Mesothelial cell of epicardium (in vitro differentiated cells): Measurements from ENCODE around the gene ZFAND3. TPM values are rescaled to one million over a fixed set of nuclear protein-coding genes. Genes with fewer than 3 reads are reported as not detected.

Source experiments
- DNase-seq, 2 experiments: peaks; one replicate each; pipeline ENCODE4 v3.0.0; 2021; ENCODE audit warnings: low spot score in 2 of 2; ENCODE audit not compliant: unreplicated experiment in 2 of 2
- H3K27ac Mint-ChIP-seq: 2 replicates; pipeline ENCODE4 v1.8.0; 2021; ENCODE audit warnings: mixed read lengths
- H3K27me3 Mint-ChIP-seq: 2 replicates; pipeline ENCODE4 v1.8.0; 2021; ENCODE audit warnings: low read depth, mixed read lengths
- H3K36me3 Mint-ChIP-seq: 2 replicates; pipeline ENCODE4 v1.8.0; 2021; ENCODE audit warnings: mixed read lengths
- H3K4me1 Mint-ChIP-seq: 2 replicates; pipeline ENCODE4 v1.8.0; 2021; ENCODE audit warnings: mixed read lengths
- H3K4me3 Mint-ChIP-seq: 2 replicates; pipeline ENCODE4 v1.8.0; 2021; ENCODE audit warnings: mild to moderate bottlenecking, moderate library complexity, mixed read lengths
- H3K9me3 Mint-ChIP-seq: 2 replicates; pipeline ENCODE4 v1.8.0; 2021; ENCODE audit warnings: mixed read lengths
- CTCF ChIP-seq: fragments of 200-600 bp; sonication (generic); IDR thresholded peaks from one replicate; pipeline ENCODE4 v1.5.0; 2021; ENCODE audit warnings: antibody characterized with exemption; ENCODE audit not compliant: unreplicated experiment
- total RNA-seq: library from RNA; stranded (reverse); gene quantifications from 3 replicates; pipeline ENCODE4 v1.2.1, GENCODE V29; 2021

The ZFAND3 gene
- total RNA-seq, 1 donor from 2014 or later: 81.2 TPM

- Mint-ChIP-seq H3K9me3 (peaks cover 40% of the 10 kb centered on the region), H3K27me3 (no peaks in the 10 kb centered on the region), H3K27ac (peak overlapping the region; percentile 18), H3K36me3 (peaks cover 43% of the 10 kb centered on the region), H3K4me3 (no peak overlapping the region), H3K4me1 (peaks cover 2% of the 10 kb centered on the region)
- no peak for DNase-seq
- no peak for TF ChIP-seq CTCF
These were observed 151.7 kb downstream of the ZFAND3 start for GRCh38 chr6:37971266-37971665.

- Mint-ChIP-seq H3K4me3 (no peak overlapping the region), H3K27ac (peak overlapping the region; percentile 56), H3K27me3 (no peaks in the 10 kb centered on the region), H3K9me3 (peaks cover 37% of the 10 kb centered on the region), H3K36me3 (peaks cover 41% of the 10 kb centered on the region), H3K4me1 (peaks cover 2% of the 10 kb centered on the region)
- no peak for TF ChIP-seq CTCF
- DNase-seq: no peak
These were observed 152.3 kb downstream of the ZFAND3 start for GRCh38 chr6:37971711-37972390.

GRCh38 chr6:37972994-37973757 lies 153.6 kb downstream of the ZFAND3 start:
- H3K9me3 Mint-ChIP-seq: peaks cover 25% of the 10 kb centered on the region
- TF ChIP-seq CTCF: no peak
- no peaks in the 10 kb centered on the region for H3K27me3 Mint-ChIP-seq
- H3K36me3 Mint-ChIP-seq: peaks cover 30% of the 10 kb centered on the region
- H3K4me3 Mint-ChIP-seq: no peak overlapping the region
- H3K27ac Mint-ChIP-seq: no peak overlapping the region
- no peak for DNase-seq
- peaks cover 2% of the 10 kb centered on the region for H3K4me1 Mint-ChIP-seq

GRCh38 chr6:37974381-37974780 lies 154.9 kb downstream of the ZFAND3 start:
- H3K4me1 Mint-ChIP-seq: peaks cover 7% of the 10 kb centered on the region
- H3K36me3 Mint-ChIP-seq: peaks cover 26% of the 10 kb centered on the region
- H3K27ac Mint-ChIP-seq: no peak overlapping the region
- TF ChIP-seq CTCF: no peak
- peaks cover 15% of the 10 kb centered on the region for H3K9me3 Mint-ChIP-seq
- H3K4me3 Mint-ChIP-seq: no peak overlapping the region
- no peak for DNase-seq
- no peaks in the 10 kb centered on the region for H3K27me3 Mint-ChIP-seq

- H3K36me3 Mint-ChIP-seq: peaks cover 24% of the 10 kb centered on the region
- no peak for TF ChIP-seq CTCF
- H3K4me3 Mint-ChIP-seq: no peak overlapping the region
- peaks cover 11% of the 10 kb centered on the region for H3K4me1 Mint-ChIP-seq
- no peaks in the 10 kb centered on the region for H3K27me3 Mint-ChIP-seq
- no peak for DNase-seq
- peaks cover 12% of the 10 kb centered on the region for H3K9me3 Mint-ChIP-seq
- no peak overlapping the region for H3K27ac Mint-ChIP-seq
These were observed 155.4 kb downstream of the ZFAND3 start for GRCh38 chr6:37974943-37975342.
